Heart left ventricle (tissue), 16 donors: ENCODE data around the gene TMEM184C. TPM values are rescaled to one million over a fixed set of nuclear protein-coding genes. Genes with fewer than 3 reads are reported as not detected.

Experiments used
- ATAC-seq, 4 donors: fragments of 200-7000 bp; cut with Tn5 transposase; one replicate each; pipeline ENCODE4 v1.9.1; 2020 to 2022; ENCODE audit warnings: moderate library complexity in 4 of 4, mild to moderate bottlenecking in 3 of 4, moderate number of reproducible peaks in 1 of 4
- DNase-seq, 5 donors: peaks; one replicate each; pipeline ENCODE4 v3.0.0-alpha.2; 2020
- H3K27ac ChIP-seq, 12 donors: fragments of 200-600 bp; sonication (generic) in 4 of 12; one replicate each; pipeline versions ENCODE4 v1.5.0 to v1.8.0; 2016 to 2022; ENCODE audit warnings: mild to moderate bottlenecking in 2 of 12
- H3K27me3 ChIP-seq, 9 donors: fragments of 200-600 bp; sonication (generic) in 2 of 9; one replicate each; pipeline versions ENCODE4 v1.5.1 to v1.8.0; 2016 to 2022; ENCODE audit warnings: mild to moderate bottlenecking in 3 of 9
- H3K36me3 ChIP-seq, 9 donors: fragments of 200-600 bp; sonication (generic) in 2 of 9; one replicate each; pipeline versions ENCODE4 v1.5.0 to v1.8.0; 2018 to 2022; ENCODE audit warnings: mild to moderate bottlenecking in 2 of 9
- H3K4me1 ChIP-seq, 12 donors: fragments of 200-600 bp; sonication (generic) in 4 of 12; one replicate each; pipeline versions ENCODE4 v1.5.0 to v1.8.0; 2016 to 2022; ENCODE audit warnings: mild to moderate bottlenecking in 3 of 12
- H3K4me3 ChIP-seq, 12 donors: fragments of 200-600 bp; sonication (generic) in 4 of 12; one replicate each; pipeline versions ENCODE4 v1.5.0 to v1.8.0; 2017 to 2022; ENCODE audit warnings: mild to moderate bottlenecking in 9 of 12, moderate library complexity in 4 of 12
- H3K9me3 ChIP-seq, 12 donors: fragments of 200-600 bp; sonication (generic) in 4 of 12; one replicate each; pipeline versions ENCODE4 v1.5.0 to v1.8.0; 2016 to 2022; ENCODE audit warnings: mild to moderate bottlenecking in 1 of 12
- POLR2A ChIP-seq, 2 donors: fragments of 450-650 bp; IDR thresholded peaks; one replicate each; pipeline ENCODE4 v1.6.1; 2017; ENCODE audit warnings: antibody characterized with exemption in 2 of 2, mild to moderate bottlenecking in 2 of 2, moderate library complexity in 2 of 2
- WGBS, 4 donors: extraction: QIAGEN DNeasy Blood & Tissue Kit in 2 of 4; methylation state at CpG; one replicate each; pipeline versions ENCODE4 v1.1.5 to v1.1.7; 2013 to 2018; 5-methylcytosine and 5-hydroxymethylcytosine counted together
- intact Hi-C, 10 donors: fragments of 100-400 bp; cut with DNase I; formaldehyde crosslinking; loops; one replicate each; pipeline versions ENCODE4 v1.11.1 to v1.14.2; 2022
- polyA plus RNA-seq, 2 donors: library from polyadenylated mRNA; stranded (reverse); fragments of 200-250 nt; gene quantifications; one replicate each; pipeline ENCODE4 v1.2.3, GENCODE V29; 2013
- total RNA-seq, 9 donors: library from RNA; depleted of rRNA in 2 of 9; stranded (reverse); fragments of >200 nt in 2 of 9; fragmentation: NEBNext Ultra II Directional in 3 of 9; extraction: Animal tissue kit (Norgen Biotek cat#: 25700) in 3 of 9; gene quantifications; one replicate each; pipeline versions ENCODE4 v1.1.0 to v1.2.4, GENCODE V29; 2016 to 2023
- TF ChIP-seq, protein P1 (sequence below), 12 donors: fragments of 200-600 bp; sonication (generic) in 4 of 12; IDR thresholded peaks; one replicate each; pipeline versions ENCODE4 v1.5.0 to v1.8.0; 2018 to 2022; ENCODE audit warnings: antibody characterized with exemption in 12 of 12, mild to moderate bottlenecking in 5 of 12
- donor health status: ischemic (EF 13 %, LVEDD 7.1; RV severe dilation, severe dysfunction).
- donor health status: healthy with polysubstance abuse.
- donor health status: DM: no; HTN: yes; CAD: no.
- donor health status: DM: no; HTN: no; CAD: no.
- donor health status: ischemic (EF 25% LVEDD 6.9; RV normal size, moderate dysfunction).
- donor health status: ischemic (EF 25% LVEDD 5.7; RV mildly dilated, moderate dysfunction).
- donor health status: healthy.
- donor health status: DM: yes; HTN: yes; CAD: no.
- donor health status: ischemic (EF 35%, LVEDD 5.7; RV mildly dilated, moderate dysfunction).
- donor health status: nonischemic (EF 11% LVEDD 7.7; RV severe dilation, severe dysfunction).
- donor health status: DM: yes; HTN: yes; CAD: no.
- donor health status: PGD.
- donor health status: ischemic (EF 29% LVEDD 5.4; RV normal size, mild dysfunction).
- donor health status: nonischemic (EF 23%, LVEDD 6.1; RV moderate dilation, normal function).

The TMEM184C gene
- total and polyA plus RNA-seq, 11 donors, result 4.2 to 29.4 (median 26.2) TPM

DNA sequence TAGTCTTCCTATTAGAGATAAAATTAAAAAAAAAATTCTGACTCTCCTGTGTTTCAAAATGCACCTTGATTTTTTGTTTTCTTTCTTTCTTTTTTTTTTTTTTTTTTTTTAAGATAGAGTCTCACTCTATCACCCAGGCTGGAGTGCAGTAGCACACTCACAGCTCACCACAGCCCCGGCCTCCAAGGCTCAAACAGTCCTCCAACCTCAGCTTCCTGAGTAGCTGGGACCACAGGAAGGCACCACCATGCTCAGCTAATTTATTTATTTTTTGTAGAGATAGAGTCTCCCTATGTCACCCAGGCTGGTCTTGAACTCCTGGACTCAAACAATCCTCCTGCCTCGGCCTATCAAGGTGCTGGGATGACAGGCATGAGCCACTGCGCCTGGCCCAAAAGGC is 41.1 kb upstream of the TMEM184C start:
- DNase-seq (no peak), ATAC-seq (no peak)
- H3K36me3 ChIP-seq, result no peaks in the 10 kb centered on the region
- no peaks in the 10 kb centered on the region for H3K9me3 ChIP-seq
- H3K4me1 ChIP-seq, result no peaks in the 10 kb centered on the region
- WGBS, 4 donors, result 87 to 95% (median 88%) methylated on average over 3 of the region's 3 CpGs
- TF ChIP-seq, protein P1, sequence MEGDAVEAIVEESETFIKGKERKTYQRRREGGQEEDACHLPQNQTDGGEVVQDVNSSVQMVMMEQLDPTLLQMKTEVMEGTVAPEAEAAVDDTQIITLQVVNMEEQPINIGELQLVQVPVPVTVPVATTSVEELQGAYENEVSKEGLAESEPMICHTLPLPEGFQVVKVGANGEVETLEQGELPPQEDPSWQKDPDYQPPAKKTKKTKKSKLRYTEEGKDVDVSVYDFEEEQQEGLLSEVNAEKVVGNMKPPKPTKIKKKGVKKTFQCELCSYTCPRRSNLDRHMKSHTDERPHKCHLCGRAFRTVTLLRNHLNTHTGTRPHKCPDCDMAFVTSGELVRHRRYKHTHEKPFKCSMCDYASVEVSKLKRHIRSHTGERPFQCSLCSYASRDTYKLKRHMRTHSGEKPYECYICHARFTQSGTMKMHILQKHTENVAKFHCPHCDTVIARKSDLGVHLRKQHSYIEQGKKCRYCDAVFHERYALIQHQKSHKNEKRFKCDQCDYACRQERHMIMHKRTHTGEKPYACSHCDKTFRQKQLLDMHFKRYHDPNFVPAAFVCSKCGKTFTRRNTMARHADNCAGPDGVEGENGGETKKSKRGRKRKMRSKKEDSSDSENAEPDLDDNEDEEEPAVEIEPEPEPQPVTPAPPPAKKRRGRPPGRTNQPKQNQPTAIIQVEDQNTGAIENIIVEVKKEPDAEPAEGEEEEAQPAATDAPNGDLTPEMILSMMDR (IDR thresholded peaks at IDR 0.05), result no peak
- no peak for TF ChIP-seq POLR2A (IDR thresholded peaks at IDR 0.05)
- H3K27ac ChIP-seq, result no peak overlapping the region
- H3K27me3 ChIP-seq, result no peaks in the 10 kb centered on the region
- intact Hi-C loops, result no loop called here
- no peak overlapping the region for H3K4me3 ChIP-seq

DNA sequence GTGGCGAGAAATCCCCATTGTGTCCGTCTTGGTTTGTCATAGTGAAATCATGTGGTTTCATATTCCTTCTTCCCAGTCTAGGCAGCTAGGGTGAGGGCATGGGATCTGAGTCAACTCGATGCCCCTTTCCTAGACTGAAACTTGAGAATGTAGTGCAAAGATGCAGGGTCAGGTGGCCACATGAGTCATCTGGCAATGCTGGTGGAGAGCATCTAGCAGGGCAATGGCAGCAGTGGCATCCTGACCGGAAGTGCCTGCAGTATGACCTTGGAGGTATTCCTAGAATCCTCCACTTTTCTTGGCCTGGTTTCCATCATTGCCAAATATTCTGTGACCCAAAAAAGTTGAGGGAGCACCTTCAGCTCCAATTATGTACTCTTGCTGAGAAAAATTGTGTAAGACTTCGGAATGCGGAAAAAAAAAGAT is 39.1 kb upstream of the TMEM184C start:
- intact Hi-C loops, result no loop called here
- Histone ChIP-seq H3K27me3 (no peaks in the 10 kb centered on the region), H3K9me3 (no peaks in the 10 kb centered on the region), H3K4me3 (no peak overlapping the region), H3K4me1 (no peaks in the 10 kb centered on the region), H3K27ac (no peak overlapping the region), H3K36me3 (no peaks in the 10 kb centered on the region)
- ATAC-seq (no peak), DNase-seq (no peak)
- 78 to 90% (median 86%) methylated on average over 6 of the region's 6 CpGs for WGBS, 4 donors
- no peak for TF ChIP-seq POLR2A (IDR thresholded peaks at IDR 0.05)
- TF ChIP-seq, protein P1 (IDR thresholded peaks at IDR 0.05), result no peak

DNA sequence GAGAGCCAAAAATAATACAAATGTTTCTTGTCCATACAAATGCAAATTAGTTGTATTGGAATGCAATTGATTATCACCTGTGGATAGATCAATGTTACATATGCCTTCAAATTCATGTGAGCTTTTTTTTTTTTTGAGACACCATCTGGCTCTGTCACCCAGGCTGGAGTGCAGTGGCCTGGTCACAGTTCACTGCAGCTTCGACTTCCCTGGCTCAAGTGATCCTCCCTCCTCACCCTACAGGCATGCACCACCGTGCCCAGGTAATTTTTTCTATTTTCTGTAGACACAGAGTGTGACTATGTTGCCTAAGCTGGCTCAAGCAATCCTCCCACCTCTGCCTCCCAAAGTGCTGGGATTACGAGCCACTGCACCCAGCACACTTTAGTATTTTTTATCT is 38.6 kb upstream of the TMEM184C start:
- Histone ChIP-seq H3K4me3 (no peak overlapping the region), H3K27ac (no peak overlapping the region), H3K9me3 (no peaks in the 10 kb centered on the region), H3K27me3 (no peaks in the 10 kb centered on the region), H3K4me1 (no peaks in the 10 kb centered on the region), H3K36me3 (no peaks in the 10 kb centered on the region)
- WGBS, 4 donors, result 81 to 88% (median 84%) methylated on average over 3 of the region's 3 CpGs
- TF ChIP-seq, protein P1 (IDR thresholded peaks at IDR 0.05), result no peak
- no peak for TF ChIP-seq POLR2A (IDR thresholded peaks at IDR 0.05)
- no peak for DNase-seq
- intact Hi-C loops, result no loop called here
- no peak for ATAC-seq

DNA sequence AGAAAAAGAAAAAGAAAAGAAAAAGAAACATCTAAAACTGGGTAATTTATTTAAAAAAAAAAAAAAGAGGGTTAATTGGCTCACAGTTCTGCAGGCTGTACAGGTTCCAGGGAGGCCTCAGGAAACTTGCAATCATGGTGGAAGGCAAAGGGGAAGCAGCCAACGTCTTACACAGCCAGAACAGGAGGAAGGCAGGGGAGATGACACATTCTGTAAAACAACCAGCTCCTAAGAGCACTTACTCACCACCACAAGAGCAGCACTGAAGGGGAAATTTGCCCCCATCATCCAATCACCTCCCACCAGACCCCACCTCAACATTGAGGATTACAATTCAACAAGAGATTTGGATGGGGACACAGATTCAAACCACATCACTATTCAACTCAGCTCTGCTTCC is 36.8 kb upstream of the TMEM184C start:
- H3K4me1 ChIP-seq, result no peaks in the 10 kb centered on the region
- peaks cover 0 to 17% (median 2%) of the 10 kb centered on the region in 12 donors for H3K9me3 ChIP-seq
- no peak for DNase-seq
- no peak for ATAC-seq
- TF ChIP-seq, protein P1 (IDR thresholded peaks at IDR 0.05), result no peak
- no peak for TF ChIP-seq POLR2A (IDR thresholded peaks at IDR 0.05)
- H3K27ac ChIP-seq, result no peak overlapping the region
- intact Hi-C loops, result loop anchor here in 2 of 10 donors (10.0 kb wide), 2 partner anchors 56 to 246 kb away; no protein-coding TSS in a partner anchor
- no peak overlapping the region for H3K4me3 ChIP-seq
- 32 to 52% (median 43%) methylated on average over 1 of the region's 1 CpG for WGBS, 4 donors
- H3K36me3 ChIP-seq, result no peaks in the 10 kb centered on the region
- no peaks in the 10 kb centered on the region for H3K27me3 ChIP-seq
